SK-N-SH (cell line): ENCODE data around the gene ROBO1. TPM values are rescaled to one million over a fixed set of nuclear protein-coding genes. Genes with fewer than 3 reads are reported as not detected.

Source experiments
- CTCF ChIA-PET: fragments of 300-600, 350-600 bp; formaldehyde crosslinking; extraction: SDS; loops from one replicate; lab custom pipeline; 2021; lab: Yijun Ruan, JAX
- POLR2A ChIA-PET: fragments of 350-600 bp; sonication (Branson Sonifier 250); formaldehyde crosslinking; extraction: SDS; loops from one replicate; lab custom pipeline; 2020; ENCODE audit warnings: antibody characterized with exemption, inconsistent platforms; lab: Yijun Ruan, JAX
- DNase-seq: peaks from one replicate; pipeline ENCODE4 v3.0.0; 2012
- H2AFZ ChIP-seq: fragments of 200-600 bp; sonication (generic); 2 replicates; pipeline ENCODE4 v1.8.1; 2016; ENCODE audit warnings: antibody characterized with exemption, mild to moderate bottlenecking, low read depth
- H3F3A ChIP-seq: fragments of 200-600 bp; sonication (generic); replicated peaks from 2 replicates; pipeline ENCODE3; 2016; ENCODE audit warnings: antibody characterized with exemption, mild to moderate bottlenecking; ENCODE audit not compliant: insufficient read depth
- H3K27ac ChIP-seq, 2 experiments: fragments of 200-500 bp in 1 of 2; fragments of 200-600 bp in 1 of 2; sonication (Bioruptor generic) in 1 of 2; sonication (generic), shearing (Covaris generic) in 1 of 2; 2 replicates each; pipeline versions ENCODE4 v1.5.1 to v1.6.1; 2014 to 2016; ENCODE audit warnings: low read depth in 2 of 2, inconsistent platforms in 1 of 2, low read length in 1 of 2, mild to moderate bottlenecking in 1 of 2, mixed read lengths in 1 of 2
- H3K27me3 ChIP-seq: fragments of 200-600 bp; sonication (generic), shearing (Covaris generic); 2 replicates; pipeline ENCODE4 v1.6.1; 2016; ENCODE audit warnings: mixed run types; ENCODE audit not compliant: insufficient read depth
- H3K36me3 ChIP-seq, 2 experiments: fragments of 200-500 bp in 1 of 2; fragments of 200-600 bp in 1 of 2; sonication (Bioruptor generic) in 1 of 2; sonication (generic) in 1 of 2; replicated peaks in 1 of 2; 2 replicates each; pipeline versions ENCODE3 to v1.5.1; 2014 to 2016; ENCODE audit warnings: low read length in 1 of 2, mild to moderate bottlenecking in 1 of 2; ENCODE audit not compliant: insufficient read depth in 2 of 2, control insufficient read depth in 1 of 2
- H3K4me1 ChIP-seq, 2 experiments: fragments of 200-500 bp in 1 of 2; fragments of 200-600 bp in 1 of 2; sonication (Bioruptor generic) in 1 of 2; sonication (generic), shearing (Covaris generic) in 1 of 2; 2 replicates each; pipeline versions ENCODE4 v1.5.1 to v1.6.1; 2014 to 2016; ENCODE audit warnings: low read depth in 1 of 2, low read length in 1 of 2, mixed run types in 1 of 2; ENCODE audit not compliant: insufficient read depth in 2 of 2, control insufficient read depth in 1 of 2
- H3K4me2 ChIP-seq: fragments of 200-600 bp; sonication (generic), shearing (Covaris generic); 2 replicates; pipeline ENCODE4 v1.6.1; 2017; ENCODE audit warnings: mixed run types
- H3K4me3 ChIP-seq, 2 experiments: fragments of 200-500 bp in 1 of 2; fragments of 200-600 bp in 1 of 2; sonication (Bioruptor generic) in 1 of 2; sonication (generic), shearing (Covaris generic) in 1 of 2; 2 replicates each; pipeline versions ENCODE4 v1.5.1 to v1.8.1; 2014 to 2016; ENCODE audit warnings: low read depth in 2 of 2, inconsistent platforms in 1 of 2, low read length in 1 of 2, mild to moderate bottlenecking in 1 of 2, mixed read lengths in 1 of 2, moderate library complexity in 1 of 2
- H3K79me2 ChIP-seq: fragments of 200-600 bp; sonication (generic); 2 replicates; pipeline ENCODE4 v1.8.1; 2017; ENCODE audit warnings: mild to moderate bottlenecking; ENCODE audit not compliant: insufficient read depth
- H3K9ac ChIP-seq: fragments of 200-600 bp; sonication (generic); 2 replicates; pipeline ENCODE4 v1.6.1; 2017; ENCODE audit warnings: mixed run types
- H3K9me2 ChIP-seq: fragments of 200-600 bp; sonication (generic); 2 replicates; pipeline ENCODE4 v1.6.1; 2017; ENCODE audit warnings: mixed run types
- H3K9me3 ChIP-seq: fragments of 200-600 bp; sonication (generic); 2 replicates; pipeline ENCODE4 v1.6.1; 2017; ENCODE audit warnings: mixed run types, mild to moderate bottlenecking, moderate library complexity
- H4K20me1 ChIP-seq: fragments of 200-600 bp; sonication (generic); 2 replicates; pipeline ENCODE4 v1.6.1; 2017; ENCODE audit warnings: mild to moderate bottlenecking, mixed run types; ENCODE audit not compliant: insufficient read depth
- CHD2 ChIP-seq: fragments of 150-350 bp; IDR thresholded peaks from 2 replicates; pipeline ENCODE4 v1.6.1; 2018; ENCODE audit warnings: low read length; ENCODE audit not compliant: partially characterized antibody
- EP300 ChIP-seq, 2 experiments: IDR thresholded peaks; 2 replicates each; pipeline versions ENCODE4 v1.4.0 to v1.6.1; 2012; ENCODE audit warnings: borderline replicate concordance in 1 of 2, low read depth in 1 of 2, low read length in 1 of 2
- EZH2phosphoT487 ChIP-seq: fragments of 200-600 bp; sonication (generic); IDR thresholded peaks from 2 replicates; pipeline ENCODE4 v1.6.1; 2017; ENCODE audit warnings: low read depth, mixed run types, mild to moderate bottlenecking, antibody characterized with exemption, moderate library complexity, borderline replicate concordance
- FOSL2 ChIP-seq: IDR thresholded peaks from 2 replicates; pipeline ENCODE4 v1.4.0; 2012; ENCODE audit warnings: low read depth, mild to moderate bottlenecking, moderate library complexity, borderline replicate concordance
- FOXJ3 ChIP-seq: sonication (generic); formaldehyde crosslinking; IDR thresholded peaks from 2 replicates; pipeline ENCODE4 v1.5.1; 2020; ENCODE audit warnings: mild to moderate bottlenecking, missing genetic modification reagents
- GATA2 ChIP-seq: sonication (generic); formaldehyde crosslinking; IDR thresholded peaks from 2 replicates; pipeline ENCODE4 v1.5.0; 2020; ENCODE audit warnings: mild to moderate bottlenecking, missing genetic modification reagents
- JUND ChIP-seq: IDR thresholded peaks from 2 replicates; pipeline ENCODE4 v1.4.0; 2012
- MAX ChIP-seq: IDR thresholded peaks from 2 replicates; pipeline ENCODE4 v1.4.0; 2012; ENCODE audit warnings: low read depth
- MEF2A ChIP-seq: IDR thresholded peaks from 2 replicates; pipeline ENCODE4 v1.4.0; 2012; ENCODE audit warnings: low read depth, borderline replicate concordance
- MXI1 ChIP-seq: IDR thresholded peaks from 2 replicates; pipeline ENCODE4 v1.6.1; 2012; ENCODE audit warnings: mild to moderate bottlenecking, low read depth, low read length, improper control_type of control experiment
- NRF1 ChIP-seq: IDR thresholded peaks from 2 replicates; pipeline ENCODE4 v1.6.1; 2012; ENCODE audit warnings: low read depth, mild to moderate bottlenecking, low read length
- POLR2AphosphoS5 ChIP-seq: IDR thresholded peaks from 2 replicates; pipeline ENCODE4 v1.6.1; 2012; ENCODE audit warnings: low read depth, low read length
- RCOR1 ChIP-seq: fragments of 150-350 bp; IDR thresholded peaks from 2 replicates; pipeline ENCODE4 v1.6.1; 2017; ENCODE audit warnings: antibody characterized with exemption, low read length
- TAF1 ChIP-seq: IDR thresholded peaks from 2 replicates; pipeline ENCODE4 v1.6.1; 2012; ENCODE audit warnings: low read depth, mild to moderate bottlenecking, low read length, moderate library complexity, borderline replicate concordance
- TCF12 ChIP-seq: IDR thresholded peaks from 2 replicates; pipeline ENCODE4 v1.4.0; 2012
- TEAD4 ChIP-seq: IDR thresholded peaks from 2 replicates; pipeline ENCODE4 v1.4.0; 2012; ENCODE audit warnings: mild to moderate bottlenecking, borderline replicate concordance; ENCODE audit not compliant: insufficient read depth
- YY1 ChIP-seq: IDR thresholded peaks from 2 replicates; pipeline ENCODE4 v1.4.0; 2012; ENCODE audit warnings: low read depth, mild to moderate bottlenecking
- WGBS: methylation state at CpG from one replicate; pipeline ENCODE4 v1.1.6; 2017; ENCODE audit warnings: low lambda C conversion rate; 5-methylcytosine and 5-hydroxymethylcytosine counted together
- polyA plus RNA-seq, 3 experiments: library from polyadenylated mRNA; depleted of rRNA; stranded (reverse); fragments of >200 nt; gene quantifications; 2 replicates each; pipeline ENCODE4 v1.2.3, GENCODE V29; 2012
- TF ChIP-seq, protein P1 (sequence below): fragments of 150-350 bp; IDR thresholded peaks from 2 replicates; pipeline ENCODE4 v1.6.1; 2017; ENCODE audit warnings: antibody characterized with exemption, low read length, low read depth, borderline replicate concordance
- TF ChIP-seq, protein P2 (sequence below): IDR thresholded peaks from 2 replicates; pipeline ENCODE4 v1.6.1; 2012; ENCODE audit warnings: mild to moderate bottlenecking, low read depth, low read length, moderate library complexity
- TF ChIP-seq, protein P3 (sequence below): IDR thresholded peaks from 2 replicates; pipeline ENCODE4; 2012

ROBO1 gene
- polyA plus RNA-seq, 1 of the 3 experiments (the other 2 are of a cell fraction): 22.7 TPM

DNA sequence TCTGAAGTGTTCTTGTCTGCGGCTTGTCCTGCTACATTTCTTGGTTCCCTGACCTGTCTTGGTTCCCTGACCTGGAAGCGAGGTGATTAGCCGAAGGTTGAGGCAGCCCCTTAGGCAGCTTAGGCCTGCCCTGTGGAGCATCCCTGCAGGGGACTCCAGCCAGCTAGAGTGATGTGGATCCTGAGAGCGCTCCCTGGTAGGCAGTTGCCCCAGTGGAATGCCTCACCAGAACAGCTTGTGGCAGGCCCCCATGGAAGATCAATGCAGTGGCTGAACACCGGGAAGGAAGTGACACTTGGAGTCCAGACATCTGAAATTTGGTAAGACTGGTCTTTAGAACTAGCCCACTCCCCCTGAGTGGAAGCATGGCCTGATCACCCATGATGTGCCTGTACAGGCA is 5.5 kb upstream of the ROBO1 start:
- TF ChIP-seq YY1: no peak
- TF ChIP-seq TCF12: no peak
- TF ChIP-seq, protein P1, sequence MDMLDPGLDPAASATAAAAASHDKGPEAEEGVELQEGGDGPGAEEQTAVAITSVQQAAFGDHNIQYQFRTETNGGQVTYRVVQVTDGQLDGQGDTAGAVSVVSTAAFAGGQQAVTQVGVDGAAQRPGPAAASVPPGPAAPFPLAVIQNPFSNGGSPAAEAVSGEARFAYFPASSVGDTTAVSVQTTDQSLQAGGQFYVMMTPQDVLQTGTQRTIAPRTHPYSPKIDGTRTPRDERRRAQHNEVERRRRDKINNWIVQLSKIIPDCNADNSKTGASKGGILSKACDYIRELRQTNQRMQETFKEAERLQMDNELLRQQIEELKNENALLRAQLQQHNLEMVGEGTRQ: no peak
- no peak for TF ChIP-seq TEAD4
- no peak for TF ChIP-seq JUND
- no peak for TF ChIP-seq MXI1
- no peak for TF ChIP-seq MEF2A
- TF ChIP-seq MAX: no peak
- TF ChIP-seq, protein P2, sequence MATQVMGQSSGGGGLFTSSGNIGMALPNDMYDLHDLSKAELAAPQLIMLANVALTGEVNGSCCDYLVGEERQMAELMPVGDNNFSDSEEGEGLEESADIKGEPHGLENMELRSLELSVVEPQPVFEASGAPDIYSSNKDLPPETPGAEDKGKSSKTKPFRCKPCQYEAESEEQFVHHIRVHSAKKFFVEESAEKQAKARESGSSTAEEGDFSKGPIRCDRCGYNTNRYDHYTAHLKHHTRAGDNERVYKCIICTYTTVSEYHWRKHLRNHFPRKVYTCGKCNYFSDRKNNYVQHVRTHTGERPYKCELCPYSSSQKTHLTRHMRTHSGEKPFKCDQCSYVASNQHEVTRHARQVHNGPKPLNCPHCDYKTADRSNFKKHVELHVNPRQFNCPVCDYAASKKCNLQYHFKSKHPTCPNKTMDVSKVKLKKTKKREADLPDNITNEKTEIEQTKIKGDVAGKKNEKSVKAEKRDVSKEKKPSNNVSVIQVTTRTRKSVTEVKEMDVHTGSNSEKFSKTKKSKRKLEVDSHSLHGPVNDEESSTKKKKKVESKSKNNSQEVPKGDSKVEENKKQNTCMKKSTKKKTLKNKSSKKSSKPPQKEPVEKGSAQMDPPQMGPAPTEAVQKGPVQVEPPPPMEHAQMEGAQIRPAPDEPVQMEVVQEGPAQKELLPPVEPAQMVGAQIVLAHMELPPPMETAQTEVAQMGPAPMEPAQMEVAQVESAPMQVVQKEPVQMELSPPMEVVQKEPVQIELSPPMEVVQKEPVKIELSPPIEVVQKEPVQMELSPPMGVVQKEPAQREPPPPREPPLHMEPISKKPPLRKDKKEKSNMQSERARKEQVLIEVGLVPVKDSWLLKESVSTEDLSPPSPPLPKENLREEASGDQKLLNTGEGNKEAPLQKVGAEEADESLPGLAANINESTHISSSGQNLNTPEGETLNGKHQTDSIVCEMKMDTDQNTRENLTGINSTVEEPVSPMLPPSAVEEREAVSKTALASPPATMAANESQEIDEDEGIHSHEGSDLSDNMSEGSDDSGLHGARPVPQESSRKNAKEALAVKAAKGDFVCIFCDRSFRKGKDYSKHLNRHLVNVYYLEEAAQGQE: no peak
- TF ChIP-seq, protein P3, sequence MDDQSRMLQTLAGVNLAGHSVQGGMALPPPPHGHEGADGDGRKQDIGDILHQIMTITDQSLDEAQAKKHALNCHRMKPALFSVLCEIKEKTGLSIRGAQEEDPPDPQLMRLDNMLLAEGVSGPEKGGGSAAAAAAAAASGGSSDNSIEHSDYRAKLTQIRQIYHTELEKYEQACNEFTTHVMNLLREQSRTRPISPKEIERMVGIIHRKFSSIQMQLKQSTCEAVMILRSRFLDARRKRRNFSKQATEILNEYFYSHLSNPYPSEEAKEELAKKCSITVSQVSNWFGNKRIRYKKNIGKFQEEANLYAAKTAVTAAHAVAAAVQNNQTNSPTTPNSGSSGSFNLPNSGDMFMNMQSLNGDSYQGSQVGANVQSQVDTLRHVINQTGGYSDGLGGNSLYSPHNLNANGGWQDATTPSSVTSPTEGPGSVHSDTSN: no peak
- no peak for TF ChIP-seq FOXJ3 (CRISPR knock-in tag)
- no peak for TF ChIP-seq RCOR1
- no peak for TF ChIP-seq CHD2
- no peak for TF ChIP-seq GATA2 (CRISPR knock-in tag)
- no peak for TF ChIP-seq FOSL2
- TF ChIP-seq EZH2phosphoT487: no peak
- TF ChIP-seq TAF1: no peak
- TF ChIP-seq POLR2AphosphoS5: no peak
- TF ChIP-seq NRF1: no peak
- no peak for TF ChIP-seq EP300 (IDR thresholded peaks at IDR 0.05; ENCODE audit: borderline replicate concordance in 1 of 2, low read depth in 1 of 2, low read length in 1 of 2)
- TF ChIP-seq, all 33 proteins: peak for 0
- Histone ChIP-seq H2AFZ (no peak overlapping the region), H4K20me1 (no peaks in the 10 kb centered on the region), H3K27ac (no peak overlapping the region), H3K9me2 (no peaks in the 10 kb centered on the region), H3K9me3 (no peaks in the 10 kb centered on the region), H3K4me3 (no peak overlapping the region), H3K27me3 (no peaks in the 10 kb centered on the region), H3K9ac (no peak overlapping the region), H3F3A (peaks cover 11% of the 10 kb centered on the region), H3K4me2 (no peak overlapping the region), H3K36me3 (no peaks in the 10 kb centered on the region), H3K4me1 (no peaks in the 10 kb centered on the region; a peak in 1 of 4 replicates), H3K79me2 (no peaks in the 10 kb centered on the region)
- ChIA-PET CTCF (no interaction called here), POLR2A (no interaction called here)
- WGBS: 73% methylated on average over 4 of the region's 5 CpGs
- DNase-seq: no peak
